Keratinocyte (primary cell): ENCODE measurements around the gene PLD5.

Experiments
- CTCF ChIP-seq, 3 experiments: IDR thresholded peaks in 1 of 3; conservative IDR thresholded peaks in 1 of 3; optimal IDR thresholded peaks in 1 of 3; 2 replicates in 2 of 3; 3 replicates in 1 of 3; pipeline versions ENCODE3 to v1.5.1; 2011; ENCODE audit warnings: low read length in 3 of 3, mild to moderate bottlenecking in 3 of 3, moderate library complexity in 2 of 3, control low read depth in 1 of 3, inconsistent platforms in 1 of 3; ENCODE audit not compliant: insufficient read depth in 2 of 3; ENCODE audit errors: extremely low read depth in 1 of 3
- EZH2 ChIP-seq: IDR thresholded peaks from one replicate; pipeline ENCODE4 v1.6.1; 2012; ENCODE audit warnings: inconsistent platforms, mild to moderate bottlenecking, low read length, moderate library complexity

- TF ChIP-seq CTCF (optimal IDR thresholded peaks at IDR 0.05 in 1 of 3, IDR thresholded peaks at IDR 0.05 in 1 of 3, conservative IDR thresholded peaks at IDR 0.05 in 1 of 3; ENCODE audit: extremely low read depth in 1 of 3, insufficient read depth in 2 of 3, low read length in 3 of 3): no peak
- TF ChIP-seq EZH2: no peak
These were observed 75.4 kb downstream of the PLD5 start for GRCh38 chr1:242448910-242449645.
